SK-N-SH (cell line): ENCODE measurements around the gene HSPG2.

ENCODE experiments used
- RCOR1 ChIP-seq: fragments of 150-350 bp; IDR thresholded peaks from 2 replicates; pipeline ENCODE4 v1.6.1; 2017; ENCODE audit warnings: antibody characterized with exemption, low read length
- RXRA ChIP-seq: IDR thresholded peaks from 2 replicates; pipeline ENCODE4 v1.4.0; 2012; ENCODE audit warnings: low read depth, mild to moderate bottlenecking, borderline replicate concordance
- SIN3A ChIP-seq: IDR thresholded peaks from 2 replicates; pipeline ENCODE4 v1.6.1; 2012; ENCODE audit warnings: low read depth, mild to moderate bottlenecking, low read length, moderate library complexity, borderline replicate concordance
- TF ChIP-seq, protein P1 (sequence below): fragments of 200-600 bp; sonication (generic); IDR thresholded peaks from 2 replicates; pipeline ENCODE4 v1.6.1; 2017; ENCODE audit warnings: antibody characterized with exemption, mild to moderate bottlenecking, moderate library complexity
- TF ChIP-seq, protein P2 (sequence below): IDR thresholded peaks from 2 replicates; pipeline ENCODE4 v1.4.0; 2012; ENCODE audit warnings: low read depth, borderline replicate concordance

- TF ChIP-seq, protein P1, sequence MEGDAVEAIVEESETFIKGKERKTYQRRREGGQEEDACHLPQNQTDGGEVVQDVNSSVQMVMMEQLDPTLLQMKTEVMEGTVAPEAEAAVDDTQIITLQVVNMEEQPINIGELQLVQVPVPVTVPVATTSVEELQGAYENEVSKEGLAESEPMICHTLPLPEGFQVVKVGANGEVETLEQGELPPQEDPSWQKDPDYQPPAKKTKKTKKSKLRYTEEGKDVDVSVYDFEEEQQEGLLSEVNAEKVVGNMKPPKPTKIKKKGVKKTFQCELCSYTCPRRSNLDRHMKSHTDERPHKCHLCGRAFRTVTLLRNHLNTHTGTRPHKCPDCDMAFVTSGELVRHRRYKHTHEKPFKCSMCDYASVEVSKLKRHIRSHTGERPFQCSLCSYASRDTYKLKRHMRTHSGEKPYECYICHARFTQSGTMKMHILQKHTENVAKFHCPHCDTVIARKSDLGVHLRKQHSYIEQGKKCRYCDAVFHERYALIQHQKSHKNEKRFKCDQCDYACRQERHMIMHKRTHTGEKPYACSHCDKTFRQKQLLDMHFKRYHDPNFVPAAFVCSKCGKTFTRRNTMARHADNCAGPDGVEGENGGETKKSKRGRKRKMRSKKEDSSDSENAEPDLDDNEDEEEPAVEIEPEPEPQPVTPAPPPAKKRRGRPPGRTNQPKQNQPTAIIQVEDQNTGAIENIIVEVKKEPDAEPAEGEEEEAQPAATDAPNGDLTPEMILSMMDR = no peak
- no peak for TF ChIP-seq RCOR1
- TF ChIP-seq SIN3A = no peak
- no peak for TF ChIP-seq RXRA
- TF ChIP-seq, protein P2, sequence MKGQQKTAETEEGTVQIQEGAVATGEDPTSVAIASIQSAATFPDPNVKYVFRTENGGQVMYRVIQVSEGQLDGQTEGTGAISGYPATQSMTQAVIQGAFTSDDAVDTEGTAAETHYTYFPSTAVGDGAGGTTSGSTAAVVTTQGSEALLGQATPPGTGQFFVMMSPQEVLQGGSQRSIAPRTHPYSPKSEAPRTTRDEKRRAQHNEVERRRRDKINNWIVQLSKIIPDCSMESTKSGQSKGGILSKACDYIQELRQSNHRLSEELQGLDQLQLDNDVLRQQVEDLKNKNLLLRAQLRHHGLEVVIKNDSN = no peak
Measured at GRCh38 chr1:21909787-21910503, 27.2 kb downstream of the HSPG2 start.
